Left lobe of liver (tissue), 1 donor: ENCODE data around the gene ZFP62. TPM values are rescaled to one million over a fixed set of nuclear protein-coding genes. Genes with fewer than 3 reads are reported as not detected.

Experiments used
- total RNA-seq: library from RNA; stranded (reverse); gene quantifications from one replicate; pipeline ENCODE4 v1.2.1, GENCODE V29; 2021
- donor health status: DM: no; HTN: yes; CAD: no.

The ZFP62 gene
- total RNA-seq, 1 donor from 2014 or later = 7.3 TPM

Other genes with a start within 250 kb of the ZFP62 start
- gene FLT4, start 211.7 kb downstream of the ZFP62 start, total RNA-seq = 7.7 TPM
- gene OR2Y1, start 121.2 kb downstream of the ZFP62 start, total RNA-seq = not detected
- 115 TPM for gene MGAT1, start 58.5 kb downstream of the ZFP62 start, total RNA-seq
- 0.45 TPM for gene BTNL8, start 37.9 kb upstream of the ZFP62 start, total RNA-seq
- gene BTNL3, start 127.6 kb upstream of the ZFP62 start, total RNA-seq = not detected
- gene BTNL9, start 179.0 kb upstream of the ZFP62 start, total RNA-seq = 8.8 TPM